Adrenal gland (tissue), 5 donors: Measurements from ENCODE around the gene TCAF2.
"Not testable (repeated sequence)": the region's sequence is repeated elsewhere in the genome, so short reads cannot be mapped to it uniquely, and the experiment has no call there.

Source experiments
- CTCF ChIP-seq, 6 experiments: fragments of 450-650 bp in 4 of 6; fragments of 200-600 bp in 2 of 6; sonication (generic) in 1 of 6; IDR thresholded peaks; 1 replicate in 5 of 6; 2 replicates in 1 of 6; pipeline versions ENCODE4 v1.5.1 to v1.8.0; 2016 to 2021; ENCODE audit warnings: antibody characterized with exemption in 6 of 6, mild to moderate bottlenecking in 2 of 6, moderate library complexity in 1 of 6
- POLR2A ChIP-seq, 2 donors: fragments of 450-650 bp; IDR thresholded peaks; one replicate each; pipeline ENCODE4 v1.6.1; 2017; ENCODE audit warnings: antibody characterized with exemption in 2 of 2, mild to moderate bottlenecking in 2 of 2, moderate library complexity in 1 of 2
- donor health status: DM: no; HTN: no; CAD: no.

GRCh38 chr7:143622130-143622529 is 1.4 kb downstream of the TCAF2 start:
- not testable (repeated sequence) for TF ChIP-seq CTCF, POLR2A (IDR thresholded peaks at IDR 0.05)
